ENCODE measurements around the gene MOCOS.

The MOCOS gene

GRCh38 chr18:36160959-36161371 lies 26.3 kb upstream of the MOCOS start:
- no peak for TF ChIP-seq GATA2 (IDR thresholded peaks at IDR 0.05; ENCODE audit: low read depth, low read length)
- no peak for TF ChIP-seq GATA3 (IDR thresholded peaks at IDR 0.05; ENCODE audit: low read depth, low read length)

DNA sequence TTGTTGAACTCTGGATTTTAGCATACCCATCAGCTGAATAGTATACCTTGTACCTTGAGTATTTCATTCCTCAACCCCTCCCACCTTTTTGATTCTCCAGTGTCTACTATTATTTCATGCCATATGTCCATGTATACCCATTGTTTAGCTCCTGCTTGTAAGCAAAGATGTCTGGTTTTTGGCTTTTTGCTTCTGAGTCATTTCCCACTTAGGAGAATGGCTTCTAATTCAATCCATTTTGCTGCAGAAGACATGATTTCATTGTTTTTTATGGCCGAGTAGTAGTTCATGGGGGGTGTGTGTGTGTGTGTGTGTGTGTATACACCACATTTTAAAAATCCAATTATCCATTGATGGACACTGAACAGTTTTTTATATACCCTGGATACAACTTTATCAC lies 24.3 kb upstream of the MOCOS start:
- TF ChIP-seq GATA3 (IDR thresholded peaks at IDR 0.05; ENCODE audit: low read depth, low read length) (no peak), GATA2 (IDR thresholded peaks at IDR 0.05; ENCODE audit: low read depth, low read length) (no peak)

DNA sequence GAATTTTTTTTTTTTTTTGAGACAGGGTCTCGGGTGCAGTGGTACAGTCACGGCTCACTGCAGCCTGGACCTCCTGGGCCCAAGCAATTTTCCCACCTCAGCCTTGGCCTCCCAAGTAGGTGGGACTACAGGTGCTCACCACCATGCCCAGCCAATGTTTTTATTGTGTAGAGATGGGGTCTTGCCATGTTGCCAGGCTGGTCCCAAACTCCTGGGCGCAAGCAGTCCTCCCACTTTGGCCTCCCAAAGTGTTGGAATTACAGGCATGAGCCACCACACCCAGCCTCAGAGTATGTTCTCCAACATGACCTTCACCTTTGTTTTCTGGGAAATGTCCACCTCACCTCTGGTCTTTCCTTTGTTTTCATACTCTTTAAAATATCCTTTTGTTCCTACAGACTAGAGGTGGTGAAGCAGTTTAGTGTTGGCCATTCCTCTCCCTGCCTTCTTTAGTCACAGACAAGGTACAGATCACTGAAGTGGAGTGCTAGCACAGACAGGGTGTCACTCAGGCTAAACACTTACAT lies 19.5 kb upstream of the MOCOS start:
- TF ChIP-seq GATA2 (IDR thresholded peaks at IDR 0.05; ENCODE audit: low read depth, low read length) (no peak), GATA3 (IDR thresholded peaks at IDR 0.05; ENCODE audit: low read depth, low read length) (no peak)

GRCh38 chr18:36169938-36170337 lies 17.4 kb upstream of the MOCOS start:
- no peak for TF ChIP-seq GATA3 (IDR thresholded peaks at IDR 0.05; ENCODE audit: low read depth, low read length)
- no peak for TF ChIP-seq GATA2 (IDR thresholded peaks at IDR 0.05; ENCODE audit: low read depth, low read length)

DNA sequence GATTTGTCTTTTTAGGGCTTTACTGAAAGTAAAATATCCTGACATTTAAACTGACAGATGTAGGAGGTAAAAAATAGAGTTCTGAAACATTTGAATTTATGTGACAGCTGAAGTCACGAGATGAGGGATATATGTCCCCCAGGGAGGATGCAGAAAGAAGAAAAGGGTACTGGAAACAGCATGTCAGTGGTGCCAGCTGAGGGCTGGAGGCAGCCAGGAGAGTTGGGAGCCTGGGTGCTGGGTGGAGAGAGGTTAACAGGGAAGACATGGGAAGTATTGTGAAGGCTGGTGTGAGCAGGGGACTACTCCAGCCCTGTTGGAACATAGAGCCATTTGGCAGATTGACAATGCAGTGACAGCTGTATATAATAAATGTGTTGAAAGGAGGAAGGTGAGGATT lies 11.8 kb upstream of the MOCOS start:
- TF ChIP-seq GATA3 (IDR thresholded peaks at IDR 0.05; ENCODE audit: low read depth, low read length) (no peak), GATA2 (IDR thresholded peaks at IDR 0.05; ENCODE audit: low read depth, low read length) (no peak)

- TF ChIP-seq GATA2 (IDR thresholded peaks at IDR 0.05; ENCODE audit: low read depth, low read length): peak; percentile 44; the same call in 1 of the 2 replicates
- no peak for TF ChIP-seq GATA3 (IDR thresholded peaks at IDR 0.05; ENCODE audit: low read depth, low read length)
Measured at GRCh38 chr18:36176177-36176584, 11.1 kb upstream of the MOCOS start.

- TF ChIP-seq GATA3 (IDR thresholded peaks at IDR 0.05; ENCODE audit: low read depth, low read length) (no peak), GATA2 (IDR thresholded peaks at IDR 0.05; ENCODE audit: low read depth, low read length) (no peak)
Measured at GRCh38 chr18:36176711-36177110, 10.6 kb upstream of the MOCOS start.

DNA sequence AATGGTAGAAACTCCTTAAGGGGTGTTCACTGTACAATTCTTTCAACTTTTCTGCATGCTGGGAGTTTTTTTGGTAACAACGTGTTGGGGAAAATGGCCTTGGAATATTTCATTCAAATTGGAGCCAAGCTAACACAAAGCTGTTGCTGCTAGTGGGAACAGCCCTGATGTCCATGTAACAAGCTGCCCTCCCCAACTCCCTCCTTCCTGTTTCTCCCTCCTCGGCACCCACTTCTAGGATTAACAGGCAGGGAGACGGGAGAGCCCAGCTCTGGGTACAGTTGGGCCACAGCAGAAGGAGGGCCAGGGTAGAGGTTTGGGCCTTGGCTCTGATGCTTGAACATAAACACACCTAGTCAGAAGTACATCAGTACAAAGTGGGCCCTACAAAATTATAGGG lies 9.4 kb upstream of the MOCOS start:
- TF ChIP-seq GATA2 (IDR thresholded peaks at IDR 0.05; ENCODE audit: low read depth, low read length) (no peak), GATA3 (IDR thresholded peaks at IDR 0.05; ENCODE audit: low read depth, low read length) (no peak)

GRCh38 chr18:36179562-36180355 lies 7.5 kb upstream of the MOCOS start:
- TF ChIP-seq GATA3 (IDR thresholded peaks at IDR 0.05; ENCODE audit: low read depth, low read length): no peak
- no peak for TF ChIP-seq GATA2 (IDR thresholded peaks at IDR 0.05; ENCODE audit: low read depth, low read length)

DNA sequence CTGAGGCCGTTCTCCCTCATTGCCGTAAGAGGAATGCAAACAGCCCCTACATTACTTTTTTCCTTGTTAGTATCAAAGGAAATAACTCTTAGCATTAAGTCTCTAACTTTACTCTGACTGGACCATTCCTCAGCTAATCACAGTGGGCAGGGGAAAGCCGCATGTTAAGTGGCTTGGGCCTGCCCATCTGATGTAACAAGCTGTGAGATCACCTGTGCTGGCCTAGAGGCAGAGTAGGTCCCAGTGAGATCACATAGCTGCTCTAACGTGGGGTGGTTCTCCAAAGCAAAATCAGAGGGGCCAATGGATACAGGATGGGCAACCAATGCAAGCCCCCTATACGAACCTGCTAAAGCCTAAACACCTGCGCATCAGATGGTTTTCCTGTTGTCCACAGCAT lies 5.9 kb upstream of the MOCOS start:
- TF ChIP-seq GATA3 (IDR thresholded peaks at IDR 0.05; ENCODE audit: low read depth, low read length) (no peak), GATA2 (IDR thresholded peaks at IDR 0.05; ENCODE audit: low read depth, low read length) (no peak)

- TF ChIP-seq GATA2 (IDR thresholded peaks at IDR 0.05; ENCODE audit: low read depth, low read length): no peak
- no peak for TF ChIP-seq GATA3 (IDR thresholded peaks at IDR 0.05; ENCODE audit: low read depth, low read length)
Measured at GRCh38 chr18:36181898-36182506, 5.3 kb upstream of the MOCOS start.

DNA sequence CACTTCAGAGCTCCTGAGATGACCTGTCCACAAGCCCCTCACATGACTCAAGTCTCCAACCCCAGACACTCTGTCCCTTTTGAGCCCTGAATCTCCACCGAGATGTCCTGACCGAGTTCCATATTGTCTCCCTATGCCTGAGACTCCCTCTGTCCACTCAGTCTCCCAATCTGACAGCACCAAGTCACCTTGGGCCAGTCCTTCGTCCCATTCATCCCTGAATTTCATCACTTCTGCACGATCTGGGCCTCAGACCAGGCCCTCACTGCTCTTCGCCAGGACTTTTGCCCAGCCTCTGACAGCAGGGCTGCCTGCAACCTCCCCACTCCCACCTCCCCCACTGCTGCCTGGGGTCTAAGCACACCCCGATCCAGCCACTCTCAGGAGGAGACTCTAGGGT lies 4.3 kb upstream of the MOCOS start:
- TF ChIP-seq GATA2 (IDR thresholded peaks at IDR 0.05; ENCODE audit: low read depth, low read length) (no peak), GATA3 (IDR thresholded peaks at IDR 0.05; ENCODE audit: low read depth, low read length) (no peak)

- TF ChIP-seq GATA2 (IDR thresholded peaks at IDR 0.05; ENCODE audit: low read depth, low read length): no peak
Measured at GRCh38 chr18:36183987-36184386, 3.3 kb upstream of the MOCOS start.

DNA sequence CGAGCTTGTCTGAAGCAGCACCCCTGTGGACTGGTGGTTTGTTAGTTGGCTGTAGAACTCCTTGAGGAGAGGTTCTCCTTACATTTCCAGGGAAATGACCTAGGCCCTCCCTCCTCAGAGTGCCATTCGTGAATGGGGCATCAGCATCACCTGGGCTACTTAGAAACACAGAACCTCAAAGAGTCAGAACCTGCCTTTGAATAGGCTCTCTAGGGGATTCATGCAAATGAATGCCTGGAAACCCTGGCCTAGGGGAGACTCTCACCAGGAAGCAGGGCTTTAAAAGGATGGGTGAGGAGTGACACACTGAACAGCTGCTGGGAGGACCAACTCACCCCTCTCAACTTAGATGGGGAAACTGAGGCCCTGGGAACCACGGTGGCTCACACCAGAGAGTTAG lies 2.1 kb upstream of the MOCOS start:
- TF ChIP-seq GATA3 (IDR thresholded peaks at IDR 0.05; ENCODE audit: low read depth, low read length) (no peak), GATA2 (IDR thresholded peaks at IDR 0.05; ENCODE audit: low read depth, low read length) (no peak)

GRCh38 chr18:36185901-36186460 lies 1.3 kb upstream of the MOCOS start:
- TF ChIP-seq GATA3 (IDR thresholded peaks at IDR 0.05; ENCODE audit: low read depth, low read length) (no peak), GATA2 (IDR thresholded peaks at IDR 0.05; ENCODE audit: low read depth, low read length) (no peak)

Measured in SH-SY5Y (cell line).